ENCODE data around the gene HS6ST2. TPM values are rescaled to one million over a fixed set of nuclear protein-coding genes. Genes with fewer than 3 reads are reported as not detected.
"Not testable (repeated sequence)": the region's sequence is repeated elsewhere in the genome, so short reads cannot be mapped to it uniquely, and the experiment has no call there.

Gene HS6ST2
- total RNA-seq, 1 donor from 2014 or later: 6.2 TPM

GRCh38 chrX:132909643-132910042 lies 48.8 kb downstream of the HS6ST2 start:
- H3K27ac Mint-ChIP-seq (ENCODE audit: unreplicated experiment): peak overlapping the region; percentile 78
- H3K36me3 Mint-ChIP-seq (ENCODE audit: unreplicated experiment): no peaks in the 10 kb centered on the region
- no peaks in the 10 kb centered on the region for H3K27me3 Mint-ChIP-seq (ENCODE audit: unreplicated experiment)
- H3K9me3 Mint-ChIP-seq (ENCODE audit: unreplicated experiment): peaks cover 7% of the 10 kb centered on the region
- no peak overlapping the region for H3K4me3 Mint-ChIP-seq (ENCODE audit: unreplicated experiment)
- TF ChIP-seq, protein P1, sequence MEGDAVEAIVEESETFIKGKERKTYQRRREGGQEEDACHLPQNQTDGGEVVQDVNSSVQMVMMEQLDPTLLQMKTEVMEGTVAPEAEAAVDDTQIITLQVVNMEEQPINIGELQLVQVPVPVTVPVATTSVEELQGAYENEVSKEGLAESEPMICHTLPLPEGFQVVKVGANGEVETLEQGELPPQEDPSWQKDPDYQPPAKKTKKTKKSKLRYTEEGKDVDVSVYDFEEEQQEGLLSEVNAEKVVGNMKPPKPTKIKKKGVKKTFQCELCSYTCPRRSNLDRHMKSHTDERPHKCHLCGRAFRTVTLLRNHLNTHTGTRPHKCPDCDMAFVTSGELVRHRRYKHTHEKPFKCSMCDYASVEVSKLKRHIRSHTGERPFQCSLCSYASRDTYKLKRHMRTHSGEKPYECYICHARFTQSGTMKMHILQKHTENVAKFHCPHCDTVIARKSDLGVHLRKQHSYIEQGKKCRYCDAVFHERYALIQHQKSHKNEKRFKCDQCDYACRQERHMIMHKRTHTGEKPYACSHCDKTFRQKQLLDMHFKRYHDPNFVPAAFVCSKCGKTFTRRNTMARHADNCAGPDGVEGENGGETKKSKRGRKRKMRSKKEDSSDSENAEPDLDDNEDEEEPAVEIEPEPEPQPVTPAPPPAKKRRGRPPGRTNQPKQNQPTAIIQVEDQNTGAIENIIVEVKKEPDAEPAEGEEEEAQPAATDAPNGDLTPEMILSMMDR (IDR thresholded peaks at IDR 0.05): no peak
- H3K4me1 Mint-ChIP-seq (ENCODE audit: unreplicated experiment): peaks cover 30% of the 10 kb centered on the region
- no peak for DNase-seq (ENCODE audit: extremely low spot score, unreplicated experiment)

- H3K4me3 Mint-ChIP-seq (ENCODE audit: unreplicated experiment): no peak overlapping the region
- DNase-seq (ENCODE audit: extremely low spot score, unreplicated experiment): no peak
- H3K4me1 Mint-ChIP-seq (ENCODE audit: unreplicated experiment): peaks cover 28% of the 10 kb centered on the region
- peaks cover 7% of the 10 kb centered on the region for H3K9me3 Mint-ChIP-seq (ENCODE audit: unreplicated experiment)
- H3K27me3 Mint-ChIP-seq (ENCODE audit: unreplicated experiment): no peaks in the 10 kb centered on the region
- peak overlapping the region; percentile 78 for H3K27ac Mint-ChIP-seq (ENCODE audit: unreplicated experiment)
- TF ChIP-seq, protein P1 (IDR thresholded peaks at IDR 0.05): no peak
- no peaks in the 10 kb centered on the region for H3K36me3 Mint-ChIP-seq (ENCODE audit: unreplicated experiment)
Measured at GRCh38 chrX:132908891-132909290, 49.5 kb downstream of the HS6ST2 start.

GRCh38 chrX:132900633-132901293 lies 57.7 kb downstream of the HS6ST2 start:
- no peaks in the 10 kb centered on the region for H3K36me3 Mint-ChIP-seq (ENCODE audit: unreplicated experiment)
- H3K27ac Mint-ChIP-seq (ENCODE audit: unreplicated experiment): no peak overlapping the region
- H3K9me3 Mint-ChIP-seq (ENCODE audit: unreplicated experiment): no peaks in the 10 kb centered on the region
- H3K4me3 Mint-ChIP-seq (ENCODE audit: unreplicated experiment): no peak overlapping the region
- no peaks in the 10 kb centered on the region for H3K27me3 Mint-ChIP-seq (ENCODE audit: unreplicated experiment)
- TF ChIP-seq, protein P1 (IDR thresholded peaks at IDR 0.05): no peak
- no peak for DNase-seq (ENCODE audit: extremely low spot score, unreplicated experiment)
- no peaks in the 10 kb centered on the region for H3K4me1 Mint-ChIP-seq (ENCODE audit: unreplicated experiment)

GRCh38 chrX:132887569-132887968 lies 70.9 kb downstream of the HS6ST2 start:
- no peaks in the 10 kb centered on the region for H3K4me1 Mint-ChIP-seq (ENCODE audit: unreplicated experiment)
- TF ChIP-seq, protein P1 (IDR thresholded peaks at IDR 0.05): no peak
- H3K36me3 Mint-ChIP-seq (ENCODE audit: unreplicated experiment): peaks cover 2% of the 10 kb centered on the region
- no peak overlapping the region for H3K27ac Mint-ChIP-seq (ENCODE audit: unreplicated experiment)
- H3K9me3 Mint-ChIP-seq (ENCODE audit: unreplicated experiment): peaks cover 23% of the 10 kb centered on the region
- H3K27me3 Mint-ChIP-seq (ENCODE audit: unreplicated experiment): no peaks in the 10 kb centered on the region
- no peak overlapping the region for H3K4me3 Mint-ChIP-seq (ENCODE audit: unreplicated experiment)
- no peak for DNase-seq (ENCODE audit: extremely low spot score, unreplicated experiment)

GRCh38 chrX:132883358-132883915 lies 75.0 kb downstream of the HS6ST2 start:
- H3K27me3 Mint-ChIP-seq (ENCODE audit: unreplicated experiment): no peaks in the 10 kb centered on the region
- no peak for DNase-seq (ENCODE audit: extremely low spot score, unreplicated experiment)
- TF ChIP-seq, protein P1 (IDR thresholded peaks at IDR 0.05): no peak
- H3K4me3 Mint-ChIP-seq (ENCODE audit: unreplicated experiment): no peak overlapping the region
- no peaks in the 10 kb centered on the region for H3K4me1 Mint-ChIP-seq (ENCODE audit: unreplicated experiment)
- H3K27ac Mint-ChIP-seq (ENCODE audit: unreplicated experiment): no peak overlapping the region
- peaks cover 2% of the 10 kb centered on the region for H3K36me3 Mint-ChIP-seq (ENCODE audit: unreplicated experiment)
- H3K9me3 Mint-ChIP-seq (ENCODE audit: unreplicated experiment): peaks cover 10% of the 10 kb centered on the region

DNA sequence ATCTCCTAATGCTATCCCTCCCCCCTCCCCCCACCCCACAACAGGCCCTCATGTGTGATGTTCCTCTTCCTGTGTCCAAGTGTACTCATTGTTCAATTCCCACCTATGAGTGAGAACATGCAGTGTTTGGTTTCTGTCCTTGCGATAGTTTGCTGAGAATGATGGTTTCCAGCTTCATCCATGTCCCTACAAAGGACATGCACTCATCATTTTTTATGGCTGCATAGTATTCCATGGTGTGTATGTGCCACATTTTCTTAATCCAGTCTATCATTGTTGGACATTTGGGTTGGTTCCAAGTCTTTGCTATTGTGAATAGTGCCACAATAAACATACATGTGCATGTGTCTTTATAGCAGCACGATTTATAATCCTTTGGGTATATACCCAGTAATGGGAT lies 77.7 kb downstream of the HS6ST2 start:
- H3K4me3 Mint-ChIP-seq (ENCODE audit: unreplicated experiment); DNase-seq (ENCODE audit: extremely low spot score, unreplicated experiment); H3K27me3 Mint-ChIP-seq (ENCODE audit: unreplicated experiment); H3K27ac Mint-ChIP-seq (ENCODE audit: unreplicated experiment); H3K36me3 Mint-ChIP-seq (ENCODE audit: unreplicated experiment); H3K9me3 Mint-ChIP-seq (ENCODE audit: unreplicated experiment): not testable (repeated sequence)
- peaks cover 19% of the 10 kb centered on the region for H3K4me1 Mint-ChIP-seq (ENCODE audit: unreplicated experiment)
